Astrocyte of the spinal cord (primary cell): Measurements from ENCODE around the gene KCNS3.
"Not testable (repeated sequence)": the region's sequence is repeated elsewhere in the genome, so short reads cannot be mapped to it uniquely, and the experiment has no call there.

Experiments used
- DNase-seq: peaks from one replicate; pipeline ENCODE4 v3.0.0; 2011; ENCODE audit warnings: low read depth, low spot score
- H3K4me3 ChIP-seq: 2 replicates; pipeline ENCODE4 v1.5.1; 2011; ENCODE audit warnings: low read depth, mild to moderate bottlenecking, low read length, moderate library complexity
- in situ Hi-C: cut with HindIII; loops from 2 replicates; pipeline ENCODE4 v1.10.0; 2017; ENCODE audit warnings: low sequenced_read_pairs
- TF ChIP-seq, protein P1 (sequence below): IDR thresholded peaks from 2 replicates; pipeline ENCODE4 v1.5.1; 2012; ENCODE audit warnings: low read depth, mild to moderate bottlenecking, low read length, inconsistent platforms

The KCNS3 gene

DNA sequence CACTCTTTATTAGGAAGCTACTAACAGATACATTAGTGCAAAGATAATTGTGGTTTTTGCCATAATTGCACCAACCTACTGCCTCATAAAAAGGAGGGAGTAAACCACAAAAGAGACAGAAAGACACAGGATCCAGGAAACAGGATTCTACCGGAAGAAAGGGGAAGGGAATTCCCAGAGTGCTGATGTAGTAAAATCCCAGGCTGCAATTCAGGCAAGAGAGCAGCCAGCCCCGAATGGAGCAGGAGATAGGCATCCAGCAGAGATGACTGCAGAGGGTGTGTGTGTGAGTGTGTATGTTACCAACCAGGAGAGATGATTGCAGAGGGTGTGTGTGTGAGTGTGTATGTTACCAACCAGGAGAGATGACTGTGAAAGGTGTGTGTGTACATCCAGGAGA lies 84.4 kb downstream of the KCNS3 start:
- no peak overlapping the region for H3K4me3 ChIP-seq
- DNase-seq = no peak
- in situ Hi-C loops = no loop called here
- TF ChIP-seq, protein P1, sequence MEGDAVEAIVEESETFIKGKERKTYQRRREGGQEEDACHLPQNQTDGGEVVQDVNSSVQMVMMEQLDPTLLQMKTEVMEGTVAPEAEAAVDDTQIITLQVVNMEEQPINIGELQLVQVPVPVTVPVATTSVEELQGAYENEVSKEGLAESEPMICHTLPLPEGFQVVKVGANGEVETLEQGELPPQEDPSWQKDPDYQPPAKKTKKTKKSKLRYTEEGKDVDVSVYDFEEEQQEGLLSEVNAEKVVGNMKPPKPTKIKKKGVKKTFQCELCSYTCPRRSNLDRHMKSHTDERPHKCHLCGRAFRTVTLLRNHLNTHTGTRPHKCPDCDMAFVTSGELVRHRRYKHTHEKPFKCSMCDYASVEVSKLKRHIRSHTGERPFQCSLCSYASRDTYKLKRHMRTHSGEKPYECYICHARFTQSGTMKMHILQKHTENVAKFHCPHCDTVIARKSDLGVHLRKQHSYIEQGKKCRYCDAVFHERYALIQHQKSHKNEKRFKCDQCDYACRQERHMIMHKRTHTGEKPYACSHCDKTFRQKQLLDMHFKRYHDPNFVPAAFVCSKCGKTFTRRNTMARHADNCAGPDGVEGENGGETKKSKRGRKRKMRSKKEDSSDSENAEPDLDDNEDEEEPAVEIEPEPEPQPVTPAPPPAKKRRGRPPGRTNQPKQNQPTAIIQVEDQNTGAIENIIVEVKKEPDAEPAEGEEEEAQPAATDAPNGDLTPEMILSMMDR = no peak

GRCh38 chr2:17963571-17963970 lies 85.1 kb downstream of the KCNS3 start:
- in situ Hi-C loops, DNase-seq: not testable (repeated sequence)

GRCh38 chr2:17965196-17965595 lies 86.7 kb downstream of the KCNS3 start:
- DNase-seq = no peak
- in situ Hi-C loops = no loop called here
- TF ChIP-seq, protein P1 = no peak
- no peak overlapping the region for H3K4me3 ChIP-seq

More at GRCh38 chr2:17963571-17963970, 85.1 kb downstream of the KCNS3 start:
- not testable (repeated sequence) for H3K4me3 ChIP-seq

GRCh38 chr2:17966798-17967197 lies 88.3 kb downstream of the KCNS3 start:
- in situ Hi-C loops = no loop called here
- no peak overlapping the region for H3K4me3 ChIP-seq
- TF ChIP-seq, protein P1 = no peak
- no peak for DNase-seq

DNA sequence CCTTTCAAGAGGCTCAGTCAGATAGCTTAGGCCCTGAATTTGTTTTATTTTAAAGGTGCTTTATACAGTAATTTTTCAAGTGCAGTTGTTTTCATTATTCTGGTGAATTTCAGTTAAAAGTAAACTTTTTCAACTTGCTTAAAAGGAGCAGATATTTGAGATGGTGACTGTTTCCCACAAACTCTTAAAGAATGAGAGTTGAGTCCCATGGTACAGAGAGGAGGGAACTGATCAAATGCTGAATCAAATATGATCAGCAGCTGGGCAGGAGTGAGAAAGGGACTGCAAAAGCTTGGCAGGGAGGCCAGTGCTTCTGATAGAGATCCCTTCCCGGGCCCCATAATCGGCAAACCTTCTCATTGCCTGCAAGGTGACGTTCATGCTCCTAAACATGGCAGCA lies 91.2 kb downstream of the KCNS3 start:
- TF ChIP-seq, protein P1 = no peak
- H3K4me3 ChIP-seq = no peak overlapping the region
- in situ Hi-C loops = no loop called here
- DNase-seq = no peak

DNA sequence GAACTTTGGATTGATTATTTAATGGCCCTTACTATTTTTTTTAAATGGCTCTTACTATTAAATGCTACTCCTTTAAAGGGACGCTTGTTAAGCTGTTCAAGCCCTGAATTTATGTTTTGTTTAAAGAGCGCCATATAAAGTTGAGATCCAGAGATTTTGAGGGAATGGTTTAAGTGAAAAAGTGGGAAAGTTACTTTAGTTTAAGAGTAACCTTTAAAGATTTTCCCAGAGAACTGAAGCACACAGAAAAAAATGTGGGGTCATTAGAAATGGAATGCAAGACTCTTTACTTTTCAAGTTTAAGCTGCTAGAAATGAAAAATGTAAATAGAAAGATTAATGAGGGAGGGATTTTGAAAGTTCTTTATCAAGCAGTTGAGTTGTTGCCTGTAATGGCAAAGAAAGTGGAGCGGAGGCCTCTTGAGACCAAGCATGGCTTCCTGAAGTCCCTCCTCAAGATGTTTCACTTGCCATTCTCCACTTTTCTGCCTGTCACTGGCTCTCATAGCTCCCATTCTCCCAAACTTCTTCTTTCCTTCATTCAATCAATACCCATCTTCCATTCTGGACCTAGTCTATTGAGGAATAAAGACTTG lies 93.2 kb downstream of the KCNS3 start:
- in situ Hi-C loops = no loop called here
- DNase-seq = no peak

GRCh38 chr2:17972991-17973390 lies 94.5 kb downstream of the KCNS3 start:
- TF ChIP-seq, protein P1 = no peak
- in situ Hi-C loops = no loop called here
- no peak for DNase-seq
- H3K4me3 ChIP-seq = no peak overlapping the region

More for the DNA sequence above, 93.2 kb downstream of the KCNS3 start:
- no peak overlapping the region for H3K4me3 ChIP-seq
- TF ChIP-seq, protein P1 = no peak
